Cardiac muscle cell (in vitro differentiated cells and primary cell): Measurements from ENCODE around the gene CCL5. TPM values are rescaled to one million over a fixed set of nuclear protein-coding genes. Genes with fewer than 3 reads are reported as not detected.

Experiments used
- DNase-seq, 2 donors: peaks; one replicate each; pipeline versions ENCODE4 v3.0.0 to v3.0.0-alpha.2; 2010 to 2017; ENCODE audit warnings: low read depth in 1 of 2, low spot score in 1 of 2
- H3K27ac ChIP-seq: fragments of 200-600 bp; sonication (generic); 2 replicates; pipeline ENCODE4 v1.5.1; 2016
- H3K27me3 ChIP-seq: fragments of 200-600 bp; sonication (generic); 2 replicates; pipeline ENCODE4 v1.6.0; 2016; ENCODE audit warnings: control low read depth
- H3K36me3 ChIP-seq: fragments of 200-600 bp; sonication (generic); 2 replicates; pipeline ENCODE4 v1.5.1; 2016; ENCODE audit warnings: control low read depth
- H3K4me1 ChIP-seq: fragments of 200-600 bp; sonication (generic); 2 replicates; pipeline ENCODE4 v1.8.1; 2017; ENCODE audit warnings: low read depth, mild to moderate bottlenecking, mixed run types
- H3K4me3 ChIP-seq: fragments of 200-600 bp; sonication (generic); 2 replicates; pipeline ENCODE4 v1.5.1; 2016; ENCODE audit warnings: mild to moderate bottlenecking
- H3K9me3 ChIP-seq: fragments of 200-600 bp; sonication (generic); 2 replicates; pipeline ENCODE4 v1.5.1; 2017; ENCODE audit warnings: low read depth, mild to moderate bottlenecking, control low read depth
- CTCF ChIP-seq: IDR thresholded peaks from 2 replicates; pipeline ENCODE4 v1.5.1; 2012; ENCODE audit warnings: low read depth, mild to moderate bottlenecking, low read length
- polyA plus RNA-seq: library from polyadenylated mRNA; unstranded; fragments of >200 nt; fragmentation: Nextera tagmentation; extraction: Ambion mirVana; gene quantifications from 2 replicates; pipeline ENCODE4 v1.2.1, GENCODE V29; 2016
- total RNA-seq: library from RNA; depleted of rRNA; stranded (reverse); fragments of >200 nt; gene quantifications from 2 replicates; pipeline ENCODE4 v1.2.3, GENCODE V29; 2016

Gene CCL5
- total and polyA plus RNA-seq, 2 experiments from 2014 or later = 0.10 TPM; not detected in 1

- Histone ChIP-seq H3K4me1 (no peaks in the 10 kb centered on the region), H3K36me3 (peaks cover 3% of the 10 kb centered on the region), H3K4me3 (no peak overlapping the region), H3K27ac (no peak overlapping the region), H3K9me3 (no peaks in the 10 kb centered on the region), H3K27me3 (no peaks in the 10 kb centered on the region)
- TF ChIP-seq CTCF = no peak
- no peak for DNase-seq
These were observed 23.6 kb downstream of the CCL5 start for GRCh38 chr17:35856603-35857002.

- no peaks in the 10 kb centered on the region for H3K9me3 ChIP-seq
- no peak overlapping the region for H3K4me3 ChIP-seq
- no peak overlapping the region for H3K27ac ChIP-seq
- no peak for TF ChIP-seq CTCF
- H3K27me3 ChIP-seq = no peaks in the 10 kb centered on the region
- peaks cover 3% of the 10 kb centered on the region for H3K36me3 ChIP-seq
- no peaks in the 10 kb centered on the region for H3K4me1 ChIP-seq
- no peak for DNase-seq
These were observed 24.2 kb downstream of the CCL5 start for GRCh38 chr17:35855965-35856364.

- peak; percentile 80 to 90 for DNase-seq
- Histone ChIP-seq H3K36me3 (peaks cover 27% of the 10 kb centered on the region), H3K27ac (no peak overlapping the region), H3K27me3 (no peaks in the 10 kb centered on the region), H3K9me3 (no peaks in the 10 kb centered on the region), H3K4me3 (no peak overlapping the region), H3K4me1 (peaks cover 11% of the 10 kb centered on the region)
- TF ChIP-seq CTCF = peak; percentile 81
These were observed 30.5 kb downstream of the CCL5 start for GRCh38 chr17:35849469-35850348.

- Histone ChIP-seq H3K27me3 (no peaks in the 10 kb centered on the region), H3K36me3 (peaks cover 39% of the 10 kb centered on the region), H3K4me3 (no peak overlapping the region), H3K4me1 (peaks cover 11% of the 10 kb centered on the region), H3K27ac (peak overlapping the region; percentile 79), H3K9me3 (no peaks in the 10 kb centered on the region)
- DNase-seq = peak in 1 of 2 donors; percentile 2
- no peak for TF ChIP-seq CTCF
These were observed 32.4 kb downstream of the CCL5 start for GRCh38 chr17:35847633-35848373.

GRCh38 chr17:35847006-35847405 is 33.2 kb downstream of the CCL5 start:
- no peak for DNase-seq
- Histone ChIP-seq H3K27me3 (no peaks in the 10 kb centered on the region), H3K4me3 (no peak overlapping the region), H3K36me3 (peaks cover 47% of the 10 kb centered on the region), H3K9me3 (no peaks in the 10 kb centered on the region), H3K4me1 (peaks cover 11% of the 10 kb centered on the region), H3K27ac (peak overlapping the region; percentile 79)
- no peak for TF ChIP-seq CTCF
